DOHH2 (cell line): ENCODE results near the gene BABAM2.
"Not testable (repeated sequence)": the region's sequence is repeated elsewhere in the genome, so short reads cannot be mapped to it uniquely, and the experiment has no call there.

Experiments
- H3F3A ChIP-seq: fragments of 200-600 bp; sonication (generic), shearing (Covaris generic); 2 replicates; pipeline ENCODE4 v1.6.0; 2016; ENCODE audit warnings: antibody characterized with exemption, mild to moderate bottlenecking; ENCODE audit not compliant: control insufficient read depth, insufficient read depth
- H3K27ac ChIP-seq: fragments of 200-600 bp; sonication (generic); 2 replicates; pipeline ENCODE4 v1.5.1; 2014; ENCODE audit warnings: low read depth, mild to moderate bottlenecking, low read length, moderate library complexity
- H3K27me3 ChIP-seq: fragments of 200-600 bp; sonication (generic); 2 replicates; pipeline ENCODE4 v1.6.1; 2014; ENCODE audit warnings: mild to moderate bottlenecking, low read length, mixed read lengths; ENCODE audit not compliant: control insufficient read depth
- H3K36me3 ChIP-seq: fragments of 200-600 bp; sonication (generic); 2 replicates; pipeline ENCODE4 v1.6.1; 2014; ENCODE audit warnings: mild to moderate bottlenecking, low read length, moderate library complexity, mixed read lengths; ENCODE audit not compliant: control insufficient read depth
- H3K4me1 ChIP-seq: fragments of 200-600 bp; sonication (generic); 2 replicates; pipeline ENCODE4 v1.6.1; 2014; ENCODE audit warnings: mild to moderate bottlenecking, low read length, mixed read lengths; ENCODE audit not compliant: control insufficient read depth
- H3K4me2 ChIP-seq: fragments of 200-600 bp; sonication (generic); 2 replicates; pipeline ENCODE4 v1.6.0; 2014; ENCODE audit warnings: mild to moderate bottlenecking, low read length, moderate library complexity
- H3K4me3 ChIP-seq: fragments of 200-600 bp; sonication (generic); 2 replicates; pipeline ENCODE4 v1.5.1; 2014; ENCODE audit warnings: mild to moderate bottlenecking, low read length, mixed read lengths
- H3K79me2 ChIP-seq: fragments of 200-600 bp; sonication (generic); 2 replicates; pipeline ENCODE4 v1.6.1; 2014; ENCODE audit warnings: mild to moderate bottlenecking, low read length, mixed read lengths; ENCODE audit not compliant: control insufficient read depth
- H3K9me2 ChIP-seq: fragments of 200-600 bp; sonication (generic); replicated peaks from 2 replicates; pipeline ENCODE4 v1.6.1; 2014; ENCODE audit warnings: mild to moderate bottlenecking, low read length, mixed read lengths; ENCODE audit not compliant: control insufficient read depth
- H3K9me3 ChIP-seq: fragments of 200-600 bp; sonication (generic); 2 replicates; pipeline ENCODE4 v1.6.1; 2014; ENCODE audit warnings: antibody characterized with exemption, low read length, mixed read lengths; ENCODE audit not compliant: control insufficient read depth, insufficient read depth
- H4K20me1 ChIP-seq: fragments of 200-600 bp; sonication (generic); 2 replicates; pipeline ENCODE4 v1.6.0; 2014; ENCODE audit warnings: low read depth, mild to moderate bottlenecking, antibody characterized with exemption, low read length, moderate library complexity; ENCODE audit not compliant: control insufficient read depth, insufficient read depth
- CTCF ChIP-seq: fragments of 200-600 bp; sonication (generic); IDR thresholded peaks from one replicate; pipeline ENCODE4 v1.5.1; 2014; ENCODE audit warnings: antibody characterized with exemption, mild to moderate bottlenecking, low read depth, low read length; ENCODE audit not compliant: poor library complexity, severe bottlenecking
- EZH2phosphoT487 ChIP-seq: fragments of 200-600 bp; sonication (generic); IDR thresholded peaks from 2 replicates; pipeline ENCODE4 v1.6.1; 2017; ENCODE audit warnings: borderline replicate concordance, mild to moderate bottlenecking, antibody characterized with exemption, low read length, moderate library complexity, mixed read lengths

Gene BABAM2

GRCh38 chr2:28019521-28019920, 129.0 kb downstream of the BABAM2 start:
- H3K4me1 ChIP-seq, H3K9me2 ChIP-seq, H3K27ac ChIP-seq, H3K27me3 ChIP-seq, H4K20me1 ChIP-seq, H3K79me2 ChIP-seq, H3K4me3 ChIP-seq, H3F3A ChIP-seq, H3K36me3 ChIP-seq, H3K4me2 ChIP-seq, H3K9me3 ChIP-seq: not testable (repeated sequence)

GRCh38 chr2:28021898-28022297, 131.4 kb downstream of the BABAM2 start:
- no peaks in the 10 kb centered on the region for H3K9me2 ChIP-seq
- H3K9me3 ChIP-seq = no peaks in the 10 kb centered on the region
- H3F3A ChIP-seq = no peaks in the 10 kb centered on the region
- H3K4me3 ChIP-seq = no peak overlapping the region
- no peaks in the 10 kb centered on the region for H3K4me1 ChIP-seq
- no peaks in the 10 kb centered on the region for H3K27me3 ChIP-seq
- no peak for TF ChIP-seq CTCF
- TF ChIP-seq EZH2phosphoT487 = no peak
- H3K27ac ChIP-seq = no peak overlapping the region
- no peak overlapping the region for H3K4me2 ChIP-seq
- H3K79me2 ChIP-seq = no peaks in the 10 kb centered on the region
- H3K36me3 ChIP-seq = no peaks in the 10 kb centered on the region; the same call in 1 of the 2 replicates
- H4K20me1 ChIP-seq = no peaks in the 10 kb centered on the region

- TF ChIP-seq EZH2phosphoT487 (no peak), CTCF (no peak)
- H3K4me2 ChIP-seq = no peak overlapping the region
Measured at GRCh38 chr2:28025123-28025522, 134.6 kb downstream of the BABAM2 start.

GRCh38 chr2:28026230-28026629, 135.7 kb downstream of the BABAM2 start:
- H3K9me3 ChIP-seq, H3K4me1 ChIP-seq, H3K79me2 ChIP-seq, H3K36me3 ChIP-seq, H3K9me2 ChIP-seq, H4K20me1 ChIP-seq, H3F3A ChIP-seq, H3K4me3 ChIP-seq, H3K27ac ChIP-seq, H3K4me2 ChIP-seq, H3K27me3 ChIP-seq: not testable (repeated sequence)

More at GRCh38 chr2:28025123-28025522, 134.6 kb downstream of the BABAM2 start:
- Histone ChIP-seq H3K4me3 (no peak overlapping the region), H3K27me3 (no peaks in the 10 kb centered on the region), H3K9me3 (no peaks in the 10 kb centered on the region), H3K36me3 (no peaks in the 10 kb centered on the region; the same call in 1 of the 2 replicates), H3K4me1 (no peaks in the 10 kb centered on the region), H3K79me2 (no peaks in the 10 kb centered on the region), H3F3A (no peaks in the 10 kb centered on the region), H3K9me2 (no peaks in the 10 kb centered on the region), H3K27ac (no peak overlapping the region), H4K20me1 (no peaks in the 10 kb centered on the region)
